CD4-positive, alpha-beta T cell treated with Interleukin-6 at 100 ng/mL for 8 hours (primary cell): ENCODE data around the gene SPINK6.
A peak's percentile ranks its signal among the peaks of the same experiment; 100 is the strongest.

Experiments
- DNase-seq: peaks from one replicate; pipeline ENCODE4 v3.0.0-alpha.2; 2020; ENCODE audit warnings: mixed read lengths, low spot score

Gene SPINK6, protein sequence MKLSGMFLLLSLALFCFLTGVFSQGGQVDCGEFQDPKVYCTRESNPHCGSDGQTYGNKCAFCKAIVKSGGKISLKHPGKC

DNA sequence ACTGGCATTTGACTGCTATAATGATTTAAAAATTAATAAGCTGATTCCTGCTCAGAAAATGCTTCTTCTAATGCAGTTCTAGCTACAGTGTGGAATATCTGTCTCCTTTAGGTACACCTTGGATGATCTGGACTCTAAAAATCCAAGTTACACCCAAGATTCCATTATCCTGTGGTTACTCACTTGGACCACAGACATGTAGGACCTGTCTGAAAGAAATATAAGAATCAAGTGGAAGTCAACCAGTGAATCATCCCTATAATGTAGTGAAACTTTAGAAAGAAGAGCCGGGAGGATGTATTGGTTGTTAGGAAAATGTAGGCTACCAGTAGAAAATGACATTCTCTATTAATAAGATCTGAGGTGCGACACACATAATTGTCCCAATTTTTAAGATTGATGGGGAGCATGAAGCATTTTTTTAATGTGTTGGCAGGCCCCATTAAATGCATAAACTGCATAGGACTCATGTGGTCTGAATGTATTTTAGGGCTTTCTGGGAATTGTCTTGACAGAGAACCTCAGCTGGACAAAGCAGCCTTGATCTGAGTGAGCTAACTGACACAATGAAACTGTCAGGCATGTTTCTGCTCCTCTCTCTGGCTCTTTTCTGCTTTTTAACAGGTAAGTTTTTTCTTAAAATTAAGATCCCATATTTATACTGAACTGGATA, at the start of gene SPINK6:
SPINK6 (plus strand) TSS at position 512 of the 673 bp plus-strand sequence; CDS start at position 567, 55 bp downstream.
- DNase-seq, result no peak

DNA sequence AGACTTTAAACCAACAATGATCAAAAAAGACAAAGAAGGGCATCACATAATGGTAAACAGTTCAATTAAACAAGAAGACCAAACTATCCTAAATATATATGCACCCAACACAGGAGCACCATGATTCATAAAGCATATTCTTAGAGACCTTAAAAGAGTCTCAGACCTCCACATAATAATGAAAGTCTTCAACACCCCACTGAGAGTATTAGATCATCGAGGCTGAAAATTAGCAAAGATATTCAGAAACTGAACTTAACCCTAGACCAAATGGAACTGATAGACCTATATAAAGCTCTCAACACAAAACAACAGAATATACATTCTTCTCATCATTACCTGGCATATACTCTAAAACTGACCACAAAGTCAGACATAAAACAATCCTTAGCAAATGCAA, 46.2 kb upstream of the SPINK6 start:
- DNase-seq, result no peak

DNA sequence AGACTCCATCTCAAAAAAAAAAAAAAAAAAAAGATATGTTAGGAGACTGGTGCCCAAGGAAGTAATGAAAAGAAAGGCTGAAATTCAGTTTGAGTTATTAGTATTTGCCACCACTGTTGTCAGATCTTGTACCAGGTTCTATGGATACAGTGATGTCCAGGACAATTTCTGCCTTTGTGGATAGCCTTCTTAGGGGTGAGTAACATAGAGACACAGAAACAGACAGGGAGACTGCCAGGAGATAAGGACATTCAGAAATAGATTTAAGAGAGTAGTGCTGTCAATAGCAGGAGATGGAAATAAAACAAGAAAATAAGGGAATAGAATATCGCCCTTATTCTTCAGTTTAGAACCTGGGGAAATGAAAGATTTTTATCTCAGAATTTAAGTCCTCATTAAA, 40.8 kb upstream of the SPINK6 start:
- no peak for DNase-seq

DNA sequence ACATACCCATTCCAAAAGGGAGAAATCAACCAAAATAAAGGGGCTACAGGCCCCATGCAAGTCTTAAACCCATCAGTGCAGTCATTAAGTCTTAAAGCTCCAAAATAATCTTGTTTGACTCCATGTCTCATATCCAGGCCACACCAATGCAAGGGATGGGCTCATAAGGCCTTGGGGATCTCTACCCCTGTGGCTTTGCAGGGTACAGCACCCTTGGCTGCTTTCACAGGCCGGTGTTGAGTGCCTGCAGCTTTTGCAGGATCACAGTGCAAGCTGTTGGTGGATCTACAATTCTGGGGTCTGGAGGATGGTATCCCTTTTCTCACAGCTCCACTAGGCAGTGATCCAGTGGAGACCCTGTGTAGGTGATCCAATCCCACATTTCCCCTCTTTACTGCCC, 39.5 kb upstream of the SPINK6 start:
- no peak for DNase-seq

DNA sequence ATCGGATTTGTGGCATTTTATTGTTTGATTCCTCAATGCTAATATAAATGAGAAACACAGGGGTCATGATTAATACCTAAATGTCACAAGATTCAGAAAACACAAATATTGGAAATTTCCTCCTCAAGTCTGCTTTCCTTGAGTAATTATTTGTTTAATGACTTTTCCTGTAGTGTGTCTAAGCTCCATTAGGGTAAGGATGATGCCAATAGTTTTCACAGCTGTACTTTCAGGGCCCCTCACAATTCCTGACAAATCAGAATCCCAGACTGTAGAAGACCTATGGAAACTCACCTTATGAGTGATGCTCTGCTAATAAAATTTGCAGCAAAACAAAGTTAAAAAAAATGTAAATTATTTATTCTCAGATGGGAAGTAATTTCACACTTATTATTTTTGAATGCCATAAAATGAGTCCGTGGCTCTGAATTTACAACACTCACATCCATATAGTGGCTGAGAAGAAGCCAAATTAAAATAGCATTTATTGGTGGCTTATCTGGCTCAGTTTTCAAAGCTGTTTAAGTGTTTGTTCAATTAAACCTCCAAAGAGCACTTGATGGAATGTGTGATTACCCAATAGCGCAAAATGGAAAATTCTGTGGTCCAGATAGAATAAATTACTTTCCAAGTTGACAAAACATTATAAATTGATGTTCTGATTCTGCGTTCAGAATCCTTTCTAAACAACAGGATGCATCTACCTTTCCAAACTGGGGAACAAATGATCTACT, 36.1 kb upstream of the SPINK6 start:
- no peak for DNase-seq

DNA sequence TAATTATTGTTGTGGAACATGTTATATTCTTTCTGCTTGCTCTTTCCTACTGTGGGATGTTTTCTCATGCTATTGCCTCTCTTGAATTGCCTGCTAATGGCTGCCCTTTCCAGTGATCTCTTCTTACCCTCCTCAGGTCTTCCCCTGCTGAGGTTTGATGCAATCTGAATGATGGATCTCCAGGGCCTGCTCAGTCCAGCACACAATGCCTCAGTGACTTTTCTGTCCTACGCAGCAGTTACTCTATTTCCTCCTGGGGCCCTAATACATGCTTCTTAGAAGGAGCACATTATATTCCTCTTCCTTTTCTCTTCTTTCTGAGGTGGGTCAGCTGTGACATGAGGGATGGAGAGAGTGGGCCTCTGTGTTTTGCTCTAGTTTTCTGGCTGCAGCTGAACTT, 34.6 kb upstream of the SPINK6 start, which contains the start of gene SPINK14:
SPINK14 (plus strand) TSS at position 301 of the 400 bp plus-strand sequence. CDS start 1,187 bp downstream, outside the sequence.
- DNase-seq, result no peak

DNA sequence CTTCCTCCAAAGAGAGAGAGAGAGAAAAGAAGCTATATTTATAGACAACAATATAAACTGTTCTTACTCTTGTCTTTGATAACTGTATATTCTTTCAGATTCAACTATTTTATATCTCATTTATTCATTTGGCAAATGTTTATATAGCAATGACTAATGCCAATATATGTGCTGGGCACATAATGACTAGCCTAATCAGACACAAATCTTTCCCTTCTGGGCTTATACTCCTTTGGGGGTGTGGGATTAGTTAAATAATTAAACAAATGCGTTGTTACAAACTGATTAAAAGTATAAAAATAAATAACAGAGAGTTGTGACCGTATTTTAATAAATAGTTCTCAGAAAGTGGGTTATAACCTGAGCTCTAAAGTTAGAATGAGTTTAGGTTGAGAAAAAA, 30.5 kb upstream of the SPINK6 start:
- no peak for DNase-seq

DNA sequence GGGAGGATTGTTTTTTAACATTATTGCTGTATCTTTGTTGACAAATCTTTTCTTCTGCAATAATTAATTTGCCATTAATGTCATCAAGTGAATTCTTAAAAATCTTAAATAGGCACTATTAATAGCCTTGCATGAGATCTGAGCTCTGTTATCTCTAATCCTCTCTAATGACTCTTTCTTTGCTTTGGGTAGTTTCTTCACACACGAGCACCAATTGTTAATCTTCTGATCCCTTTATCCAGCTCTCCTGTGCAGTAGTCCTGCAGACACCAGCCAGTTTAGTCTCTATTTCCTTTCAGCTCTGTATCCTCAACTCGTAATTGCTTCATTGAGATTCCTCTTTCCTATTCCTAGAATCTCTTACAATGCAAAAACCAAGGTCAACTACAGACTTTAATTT, 26.4 kb upstream of the SPINK6 start:
- DNase-seq, result no peak

DNA sequence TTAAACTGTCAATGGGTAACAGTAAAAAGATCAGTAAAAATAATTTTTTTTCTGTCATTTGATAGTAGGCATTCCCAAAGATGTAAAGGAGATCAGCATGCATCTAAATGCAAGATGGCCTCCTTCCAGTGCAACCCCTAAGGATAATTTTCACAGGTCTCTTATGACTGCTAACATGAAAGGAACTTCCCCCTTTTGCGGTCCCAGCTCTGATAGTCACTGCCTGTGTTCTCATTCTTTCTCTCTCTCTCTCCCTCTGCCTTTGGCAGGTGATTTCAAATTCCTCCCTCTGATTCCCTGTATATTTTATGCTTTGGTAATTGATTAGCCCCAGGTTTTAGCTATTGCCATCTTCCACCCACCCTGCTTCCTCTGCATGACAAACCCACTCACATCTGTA, 25.6 kb upstream of the SPINK6 start:
- DNase-seq, result no peak

DNA sequence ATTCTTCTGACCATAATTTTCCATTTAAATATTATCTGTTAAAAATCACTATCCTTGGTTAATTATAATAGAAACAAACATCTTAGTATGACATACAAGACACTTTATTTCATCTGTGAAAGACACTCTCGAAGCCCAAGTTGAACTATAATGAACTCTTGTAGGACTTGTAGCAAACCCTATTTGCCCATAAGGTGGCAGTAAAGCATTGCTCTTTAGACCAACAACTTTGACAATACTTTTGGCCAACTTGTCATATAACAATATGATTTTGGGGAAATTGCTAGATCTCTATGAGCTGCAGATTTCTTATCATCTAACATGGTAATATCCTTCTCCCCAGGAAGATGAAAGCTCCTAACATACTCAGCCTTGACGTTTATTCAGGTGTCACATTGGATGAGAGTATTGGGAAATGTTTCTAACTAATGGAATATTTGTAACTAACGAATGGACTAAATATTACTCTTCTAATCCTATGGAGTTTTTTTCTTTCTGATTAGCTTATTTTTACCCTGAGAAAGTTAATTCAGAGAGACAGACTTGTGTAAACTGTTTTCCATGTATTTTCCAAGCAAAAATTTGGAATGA, 23.5 kb upstream of the SPINK6 start:
- DNase-seq, result peak; percentile 22

DNA sequence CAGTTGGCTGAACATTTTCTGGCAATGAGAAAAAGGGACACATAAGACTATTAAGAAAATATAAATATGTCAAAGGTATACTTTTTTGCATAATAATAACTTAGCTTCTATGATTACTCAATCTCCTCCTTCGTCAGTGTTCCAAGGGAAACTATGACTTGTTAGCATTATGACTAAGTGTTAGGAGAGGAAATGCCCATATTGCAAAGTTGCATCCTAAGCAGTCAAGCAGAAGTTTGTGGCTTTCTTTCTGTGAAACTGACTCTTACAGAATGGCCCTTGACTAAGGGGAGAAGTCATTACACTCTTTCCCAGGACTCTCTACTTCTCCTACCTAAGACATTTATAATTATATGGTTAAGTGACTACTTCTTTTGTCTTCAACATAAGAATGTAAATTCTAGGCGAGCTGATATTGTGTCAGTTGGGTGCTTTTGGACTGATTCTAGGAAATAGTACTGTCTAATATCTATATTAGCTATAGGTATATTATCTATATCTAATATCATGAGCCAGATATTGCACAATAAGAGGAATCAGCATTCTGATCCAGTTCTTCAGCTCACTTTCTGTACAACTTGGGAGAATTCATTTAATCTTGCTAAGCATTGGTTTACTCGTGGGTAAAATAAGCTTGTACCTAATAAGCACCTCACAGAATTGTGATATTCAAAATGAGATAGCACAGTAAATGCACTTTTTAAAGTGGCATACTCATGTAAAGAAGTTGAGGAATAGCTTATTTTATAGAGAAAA, 16.4 kb upstream of the SPINK6 start:
- DNase-seq, result no peak

DNA sequence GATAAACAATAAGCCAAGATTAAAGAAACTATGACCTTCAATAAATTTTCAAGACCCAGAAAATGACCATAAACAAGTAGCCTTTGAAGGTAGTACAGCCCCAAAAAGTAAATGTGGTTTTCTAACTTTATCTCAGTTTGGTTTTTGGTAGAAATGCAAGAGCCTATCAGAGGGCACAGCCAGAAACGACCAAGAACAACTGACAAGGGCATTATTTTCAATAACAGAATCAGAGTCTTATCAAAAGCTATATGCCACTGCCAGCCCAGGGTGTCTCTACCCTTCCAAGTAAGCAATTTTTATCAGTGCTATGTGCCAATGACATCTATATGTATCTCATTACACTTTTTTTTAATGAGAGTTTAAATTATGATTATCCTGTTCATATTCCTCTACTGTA, 11.8 kb upstream of the SPINK6 start:
- no peak for DNase-seq

DNA sequence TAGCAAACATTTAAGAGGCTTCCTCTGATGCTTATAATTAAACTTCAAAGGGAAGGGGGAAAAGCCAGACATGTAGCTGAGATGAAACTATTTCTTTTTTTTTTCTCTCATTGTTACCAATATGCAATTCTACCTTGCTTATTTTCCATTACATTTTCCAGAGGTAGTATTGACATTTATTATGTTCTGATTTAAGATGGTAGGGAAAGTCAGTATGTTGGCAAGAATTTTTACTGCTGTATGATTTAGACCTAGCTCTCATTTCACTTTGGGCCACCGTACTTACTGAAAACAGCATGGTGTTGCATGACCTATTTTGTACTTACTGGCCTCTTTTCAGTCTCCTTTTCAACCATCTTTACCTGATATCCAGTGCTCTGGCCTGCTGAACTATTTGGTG, 9.6 kb upstream of the SPINK6 start:
- no peak for DNase-seq

DNA sequence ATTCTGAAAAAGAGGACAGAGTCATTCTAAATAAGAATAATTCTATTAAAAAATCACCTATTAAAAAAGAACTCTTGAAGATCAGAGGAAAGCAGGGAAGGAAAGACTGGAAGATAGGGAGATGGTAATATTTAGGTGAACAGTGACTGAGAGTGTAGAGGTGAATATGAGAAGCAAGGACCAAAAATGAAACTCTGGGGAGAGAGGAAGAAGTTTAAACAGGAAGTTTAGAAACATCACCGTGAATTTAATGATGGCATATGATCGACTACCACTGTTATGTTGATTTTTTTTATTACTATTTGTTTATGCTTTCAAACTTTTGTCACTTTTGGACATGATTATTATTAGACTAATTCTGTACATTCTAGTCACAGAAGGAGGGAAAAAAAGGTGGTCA, 1.7 kb upstream of the SPINK6 start:
- DNase-seq, result no peak

DNA sequence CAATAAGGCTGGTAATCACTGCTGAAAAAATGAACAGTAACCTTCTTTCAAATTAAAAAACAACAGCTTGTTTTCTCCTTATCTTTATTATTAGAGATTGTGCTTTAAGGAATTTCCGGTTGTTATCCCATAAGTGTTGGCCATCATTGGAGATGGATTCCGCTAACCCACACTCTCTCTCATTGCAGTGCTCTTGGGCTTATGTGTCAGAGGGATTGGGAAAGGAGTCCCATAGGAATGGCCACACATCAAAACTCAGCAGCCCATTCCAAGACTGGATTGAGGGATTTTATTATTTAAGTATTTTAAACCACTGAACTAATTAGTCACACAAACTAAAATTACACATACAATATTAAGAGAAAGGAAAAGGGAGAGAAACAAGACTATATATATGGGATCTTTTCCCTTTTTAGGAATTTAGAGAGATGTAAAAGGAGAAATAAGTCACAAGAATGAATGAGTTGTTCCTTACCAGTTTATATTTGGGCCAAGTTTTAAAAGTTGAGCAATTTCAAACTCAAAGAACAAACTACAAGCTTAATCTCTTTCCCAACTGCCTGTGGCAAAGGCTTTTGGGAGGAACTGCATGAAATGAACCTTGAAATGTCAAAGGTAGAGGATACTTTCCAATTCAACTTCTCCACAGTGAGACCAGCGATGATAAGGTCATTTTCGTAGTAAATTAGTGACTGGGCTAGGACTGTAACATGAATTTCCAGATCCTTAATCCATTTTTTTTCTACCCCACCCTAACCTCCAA, 2.4 kb downstream of the SPINK6 start:
- DNase-seq, result no peak

DNA sequence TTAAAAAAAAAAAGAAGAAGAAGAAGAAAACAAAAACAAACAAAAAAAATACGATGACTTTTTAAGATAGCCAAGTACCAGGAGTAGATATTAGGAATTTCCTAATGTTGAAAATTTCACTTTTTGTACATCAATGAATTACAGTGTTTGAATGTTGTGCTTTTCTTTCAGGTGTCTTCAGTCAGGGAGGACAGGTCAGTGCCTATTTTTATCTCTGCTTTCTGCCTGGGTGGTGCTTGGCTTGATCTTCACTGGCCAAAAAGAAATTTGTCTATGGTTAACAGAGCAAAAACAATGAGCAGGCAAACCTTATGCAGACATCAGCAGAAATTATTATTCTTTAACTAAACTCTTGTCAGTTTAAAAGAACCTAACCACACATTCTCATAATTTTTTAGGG, 3.0 kb downstream of the SPINK6 start:
- DNase-seq, result no peak

DNA sequence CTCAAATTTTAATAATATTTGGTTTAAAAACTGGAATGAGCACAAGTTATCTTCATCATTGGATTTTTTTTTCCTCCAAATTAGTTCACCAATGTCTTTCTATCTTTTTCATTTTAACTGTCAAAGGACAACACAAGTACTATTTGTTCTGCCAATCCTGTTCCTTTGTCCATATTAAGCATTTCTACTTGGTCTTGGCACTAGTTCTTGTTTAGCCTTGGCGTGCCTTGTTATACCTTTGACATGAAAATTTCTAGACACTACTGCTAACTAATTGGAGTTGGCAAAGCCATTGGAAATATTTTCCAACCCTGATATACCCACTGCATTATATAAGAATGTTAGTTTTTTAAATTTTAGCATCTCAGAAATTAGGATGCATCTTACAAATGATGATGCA, 3.8 kb downstream of the SPINK6 start:
- DNase-seq, result no peak

DNA sequence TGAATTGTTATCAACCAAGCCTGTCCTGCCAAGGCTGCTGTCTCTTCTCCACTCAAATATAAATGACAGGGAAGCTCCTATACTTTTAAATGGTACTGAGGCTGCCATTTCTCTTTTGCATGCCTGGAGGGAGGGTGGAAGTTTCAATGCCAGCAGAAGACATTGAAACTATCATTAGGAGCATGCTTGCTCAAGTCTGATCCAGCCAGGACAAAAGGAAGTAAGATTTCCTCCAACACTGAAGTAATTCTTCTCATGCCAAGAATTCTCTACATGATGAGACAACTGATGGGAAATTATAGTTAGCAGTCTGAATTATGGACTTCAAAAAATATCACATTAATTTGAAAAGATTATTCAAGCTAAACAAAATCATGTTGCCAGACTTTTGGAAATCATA, 5.4 kb downstream of the SPINK6 start:
- no peak for DNase-seq

DNA sequence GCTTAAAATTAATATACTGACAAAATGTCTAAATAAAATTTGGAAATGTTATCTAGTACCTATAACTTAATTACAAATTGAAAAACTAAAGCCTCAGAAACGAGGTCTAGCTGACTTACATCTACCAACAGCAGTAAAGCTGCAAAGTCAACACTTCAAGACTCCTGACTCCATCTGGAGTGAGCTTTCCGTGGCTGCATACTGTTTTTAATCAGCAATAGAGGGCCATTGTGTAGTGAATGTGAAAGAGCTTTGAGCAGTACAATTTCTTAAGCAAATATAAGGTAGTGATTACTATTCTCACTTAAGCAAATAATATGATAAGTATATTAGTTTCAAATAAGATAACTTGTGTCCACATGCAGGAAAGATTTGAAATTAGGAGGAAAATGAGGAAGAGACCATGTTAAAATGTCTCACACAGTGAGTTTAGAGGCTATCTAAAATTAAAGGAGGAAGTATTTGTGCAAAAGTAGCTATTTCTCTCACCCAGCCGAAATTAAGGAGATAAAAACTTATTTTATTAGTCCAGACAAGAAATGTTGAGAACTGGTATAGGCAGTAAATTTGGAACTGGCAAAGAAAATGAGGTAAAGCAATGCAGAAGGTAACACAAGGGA, 6.4 kb downstream of the SPINK6 start:
- no peak for DNase-seq

DNA sequence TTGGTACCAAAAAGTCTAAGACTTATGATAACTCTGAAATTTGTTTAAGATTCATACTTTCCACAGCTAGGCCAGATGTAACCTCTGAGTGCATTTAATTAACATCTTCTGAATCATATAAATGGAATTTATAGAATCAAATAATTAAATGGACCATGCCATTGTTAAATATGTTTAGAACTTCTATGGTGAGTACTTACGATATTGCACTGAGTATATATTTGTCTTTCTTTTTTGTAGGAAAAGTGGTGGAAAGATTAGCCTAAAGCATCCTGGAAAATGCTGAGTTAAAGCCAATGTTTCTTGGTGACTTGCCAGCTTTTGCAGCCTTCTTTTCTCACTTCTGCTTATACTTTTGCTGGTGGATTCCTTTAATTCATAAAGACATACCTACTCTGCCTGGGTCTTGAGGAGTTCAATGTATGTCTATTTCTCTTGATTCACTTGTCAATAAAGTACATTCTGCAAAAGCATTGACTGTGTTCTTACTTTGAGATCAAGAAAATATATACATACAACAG, 11.9 kb downstream of the SPINK6 start:
- no peak for DNase-seq

DNA sequence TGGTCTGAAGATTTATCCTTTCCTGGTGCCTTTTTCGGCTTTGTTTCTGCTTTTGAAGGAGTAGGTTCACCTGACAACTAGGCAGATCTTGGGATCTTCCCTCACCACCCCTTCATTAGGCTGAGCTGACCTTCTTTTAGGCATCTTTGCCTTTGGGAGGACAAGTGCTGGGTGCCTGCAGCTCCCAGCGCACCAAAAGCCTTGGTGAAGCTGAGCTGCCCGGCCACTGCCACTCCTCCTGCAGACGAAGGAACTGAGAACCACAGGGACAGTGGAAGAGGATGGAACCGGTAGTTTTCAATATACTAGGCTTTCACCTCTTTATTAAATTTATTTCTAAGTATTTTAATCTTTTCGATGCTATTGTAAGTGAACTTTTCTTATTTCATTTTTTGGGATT, 18.7 kb downstream of the SPINK6 start:
- DNase-seq, result no peak
